Upper lobe of left lung (tissue), 4 donors: ENCODE measurements around the gene BPIFB3.

ENCODE experiments used
- EP300 ChIP-seq, 4 donors: sonication (generic); formaldehyde crosslinking; IDR thresholded peaks; one replicate each; pipeline ENCODE4 v1.5.1; 2017; ENCODE audit warnings: antibody characterized with exemption in 4 of 4, control low read depth in 2 of 4
- POLR2A ChIP-seq, 4 donors: fragments of 450-650 bp; IDR thresholded peaks; one replicate each; pipeline ENCODE4 v1.5.1; 2016 to 2017; ENCODE audit warnings: antibody characterized with exemption in 4 of 4, mild to moderate bottlenecking in 2 of 4
- TF ChIP-seq, protein P1 (sequence below), 6 experiments: fragments of 450-650 bp in 4 of 6; fragments of 200-600 bp in 2 of 6; sonication (generic) in 2 of 6; IDR thresholded peaks; one replicate each; pipeline ENCODE4 v1.5.1; 2016 to 2019; ENCODE audit warnings: antibody characterized with exemption in 6 of 6

DNA sequence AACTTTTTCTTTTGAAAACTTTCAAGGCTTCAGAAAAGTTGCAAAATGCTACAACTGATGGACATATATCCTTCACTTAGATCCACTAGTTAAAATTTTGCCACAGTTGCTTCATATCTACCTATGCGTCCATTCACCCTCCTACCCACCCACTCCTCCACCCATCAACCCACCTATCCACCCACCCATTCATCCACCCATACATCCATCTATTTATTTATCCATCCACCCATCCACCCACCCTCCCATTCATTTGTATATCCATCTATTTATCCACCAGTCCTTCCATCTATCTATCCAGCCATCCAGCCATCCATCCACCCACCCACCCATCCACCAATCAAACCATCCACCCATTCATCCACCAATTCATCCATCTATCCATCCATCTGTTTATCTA, 39.4 kb downstream of the BPIFB3 start:
- TF ChIP-seq, protein P1, sequence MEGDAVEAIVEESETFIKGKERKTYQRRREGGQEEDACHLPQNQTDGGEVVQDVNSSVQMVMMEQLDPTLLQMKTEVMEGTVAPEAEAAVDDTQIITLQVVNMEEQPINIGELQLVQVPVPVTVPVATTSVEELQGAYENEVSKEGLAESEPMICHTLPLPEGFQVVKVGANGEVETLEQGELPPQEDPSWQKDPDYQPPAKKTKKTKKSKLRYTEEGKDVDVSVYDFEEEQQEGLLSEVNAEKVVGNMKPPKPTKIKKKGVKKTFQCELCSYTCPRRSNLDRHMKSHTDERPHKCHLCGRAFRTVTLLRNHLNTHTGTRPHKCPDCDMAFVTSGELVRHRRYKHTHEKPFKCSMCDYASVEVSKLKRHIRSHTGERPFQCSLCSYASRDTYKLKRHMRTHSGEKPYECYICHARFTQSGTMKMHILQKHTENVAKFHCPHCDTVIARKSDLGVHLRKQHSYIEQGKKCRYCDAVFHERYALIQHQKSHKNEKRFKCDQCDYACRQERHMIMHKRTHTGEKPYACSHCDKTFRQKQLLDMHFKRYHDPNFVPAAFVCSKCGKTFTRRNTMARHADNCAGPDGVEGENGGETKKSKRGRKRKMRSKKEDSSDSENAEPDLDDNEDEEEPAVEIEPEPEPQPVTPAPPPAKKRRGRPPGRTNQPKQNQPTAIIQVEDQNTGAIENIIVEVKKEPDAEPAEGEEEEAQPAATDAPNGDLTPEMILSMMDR (IDR thresholded peaks at IDR 0.05), result no peak
- TF ChIP-seq POLR2A (IDR thresholded peaks at IDR 0.05) (no peak), EP300 (IDR thresholded peaks at IDR 0.05) (no peak)
